Smooth muscle cell (in vitro differentiated cells): ENCODE results near the gene AZU1. TPM values are rescaled to one million over a fixed set of nuclear protein-coding genes. Genes with fewer than 3 reads are reported as not detected.
"Not testable (repeated sequence)": the region's sequence is repeated elsewhere in the genome, so short reads cannot be mapped to it uniquely, and the experiment has no call there.

Source experiments
- DNase-seq: peaks from one replicate; lab custom pipeline; 2025; ENCODE audit not compliant: unreplicated experiment; lab: John Stamatoyannopoulos, UW
- H2AFZ ChIP-seq: fragments of 200-600 bp; sonication (generic); 2 replicates; pipeline ENCODE4 v1.6.0; 2016; ENCODE audit warnings: antibody characterized with exemption, low read depth, mild to moderate bottlenecking
- H3F3A ChIP-seq: fragments of 200-600 bp; sonication (generic); 2 replicates; pipeline ENCODE4 v1.6.0; 2017; ENCODE audit warnings: antibody characterized with exemption, low read depth
- H3K27ac ChIP-seq: fragments of 200-600 bp; sonication (generic); 2 replicates; pipeline ENCODE4 v1.5.1; 2016; ENCODE audit warnings: low read depth, mild to moderate bottlenecking
- H3K27me3 ChIP-seq: fragments of 200-600 bp; sonication (generic); 2 replicates; pipeline ENCODE4 v1.6.1; 2016; ENCODE audit warnings: low read depth, mild to moderate bottlenecking
- H3K36me3 ChIP-seq: fragments of 200-600 bp; sonication (generic); 2 replicates; pipeline ENCODE4 v1.5.1; 2016; ENCODE audit warnings: low read depth
- H3K4me1 ChIP-seq: fragments of 200-600 bp; sonication (generic); 2 replicates; pipeline ENCODE4 v1.5.1; 2016; ENCODE audit warnings: low read depth
- H3K4me2 ChIP-seq: fragments of 200-600 bp; sonication (generic); 2 replicates; pipeline ENCODE4 v1.6.0; 2016; ENCODE audit warnings: mild to moderate bottlenecking
- H3K4me3 ChIP-seq: fragments of 200-600 bp; sonication (generic); 2 replicates; pipeline ENCODE4 v1.5.1; 2016; ENCODE audit warnings: mild to moderate bottlenecking
- H3K79me2 ChIP-seq: fragments of 200-600 bp; sonication (generic); 2 replicates; pipeline ENCODE4 v1.6.0; 2016; ENCODE audit warnings: low read depth, mild to moderate bottlenecking
- H3K9ac ChIP-seq: fragments of 200-600 bp; sonication (generic); 2 replicates; pipeline ENCODE4 v1.6.0; 2016; ENCODE audit warnings: low read depth
- H3K9me3 ChIP-seq: fragments of 200-600 bp; sonication (generic); replicated peaks from 2 replicates; pipeline ENCODE4 v1.5.1; 2016; ENCODE audit warnings: low read depth
- H4K20me1 ChIP-seq: fragments of 200-600 bp; sonication (generic); 2 replicates; pipeline ENCODE4 v1.6.0; 2016; ENCODE audit warnings: low read depth
- WGBS: methylation state at CpG from one replicate; pipeline ENCODE4 v1.1.7; 2016; ENCODE audit warnings: low lambda C conversion rate; 5-methylcytosine and 5-hydroxymethylcytosine counted together
- microRNA counts: library from miRNA; unstranded; fragments of <30 nt; microRNA quantifications from one replicate; lab custom pipeline; 2016
- microRNA-seq: library from miRNA; unstranded; fragments of <30 nt; microRNA quantifications from one replicate; pipeline ENCODE4, GENCODE V29; 2016; ENCODE audit warnings: borderline number of aligned reads
- polyA plus RNA-seq: library from polyadenylated mRNA; unstranded; fragments of >200 nt; fragmentation: Nextera tagmentation; extraction: Ambion mirVana; gene quantifications from 2 replicates; pipeline ENCODE4 v1.2.1, GENCODE V29; 2016
- small RNA-seq: library from RNA; depleted of rRNA; stranded (forward); fragments of <200 nt; gene quantifications from one replicate; pipeline ENCODE3, GENCODE V24; 2014
- total RNA-seq: library from RNA; depleted of rRNA; stranded (reverse); fragments of >200 nt; gene quantifications from 2 replicates; pipeline ENCODE4 v1.2.3, GENCODE V29; 2014
- TF ChIP-seq, protein P1 (sequence below): fragments of 200-600 bp; sonication (generic); IDR thresholded peaks from 2 replicates; pipeline ENCODE4 v1.5.1; 2017; ENCODE audit warnings: borderline replicate concordance, mild to moderate bottlenecking, antibody characterized with exemption; ENCODE audit not compliant: insufficient read depth, poor library complexity, severe bottlenecking

AZU1 gene
- total and polyA plus RNA-seq, 2 experiments from 2014 or later: 0.32 to 8.0 TPM

DNA sequence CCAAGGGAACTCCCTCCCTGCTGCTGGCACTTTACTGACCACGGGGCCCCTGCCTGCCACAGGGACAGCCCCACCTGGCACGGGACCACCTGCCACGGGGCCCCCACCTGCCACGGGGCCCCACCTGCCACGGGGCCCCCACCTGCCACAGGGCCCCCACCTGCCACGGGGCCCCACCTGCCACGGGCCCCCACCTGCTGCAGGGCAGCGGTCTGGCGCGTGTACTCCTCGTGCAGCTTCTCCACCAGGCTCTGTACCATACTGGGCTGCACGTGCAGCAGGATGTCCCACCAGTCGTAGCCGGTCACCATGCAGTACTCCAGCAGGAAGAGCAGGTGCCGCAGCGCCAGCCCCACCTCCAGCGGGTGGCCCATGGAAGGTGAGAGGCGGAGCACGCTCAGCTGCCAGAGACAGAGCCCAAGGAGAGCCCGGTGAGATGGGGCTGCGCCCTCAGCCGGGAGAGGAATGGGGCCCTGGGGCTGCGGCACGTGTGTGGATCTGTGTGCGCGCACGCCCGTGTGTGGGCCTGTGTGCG lies 49.2 kb downstream of the AZU1 start:
- no peak for DNase-seq
- WGBS: 95% methylated on average over 27 of the region's 29 CpGs
- no peaks in the 10 kb centered on the region for H3K79me2 ChIP-seq
- H3K9ac ChIP-seq: no peak overlapping the region
- H3K27me3 ChIP-seq: no peaks in the 10 kb centered on the region
- TF ChIP-seq, protein P1, sequence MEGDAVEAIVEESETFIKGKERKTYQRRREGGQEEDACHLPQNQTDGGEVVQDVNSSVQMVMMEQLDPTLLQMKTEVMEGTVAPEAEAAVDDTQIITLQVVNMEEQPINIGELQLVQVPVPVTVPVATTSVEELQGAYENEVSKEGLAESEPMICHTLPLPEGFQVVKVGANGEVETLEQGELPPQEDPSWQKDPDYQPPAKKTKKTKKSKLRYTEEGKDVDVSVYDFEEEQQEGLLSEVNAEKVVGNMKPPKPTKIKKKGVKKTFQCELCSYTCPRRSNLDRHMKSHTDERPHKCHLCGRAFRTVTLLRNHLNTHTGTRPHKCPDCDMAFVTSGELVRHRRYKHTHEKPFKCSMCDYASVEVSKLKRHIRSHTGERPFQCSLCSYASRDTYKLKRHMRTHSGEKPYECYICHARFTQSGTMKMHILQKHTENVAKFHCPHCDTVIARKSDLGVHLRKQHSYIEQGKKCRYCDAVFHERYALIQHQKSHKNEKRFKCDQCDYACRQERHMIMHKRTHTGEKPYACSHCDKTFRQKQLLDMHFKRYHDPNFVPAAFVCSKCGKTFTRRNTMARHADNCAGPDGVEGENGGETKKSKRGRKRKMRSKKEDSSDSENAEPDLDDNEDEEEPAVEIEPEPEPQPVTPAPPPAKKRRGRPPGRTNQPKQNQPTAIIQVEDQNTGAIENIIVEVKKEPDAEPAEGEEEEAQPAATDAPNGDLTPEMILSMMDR: no peak
- peaks cover 22% of the 10 kb centered on the region for H4K20me1 ChIP-seq
- H2AFZ ChIP-seq: no peak overlapping the region
- H3K36me3 ChIP-seq: no peaks in the 10 kb centered on the region
- no peak overlapping the region for H3K27ac ChIP-seq
- no peaks in the 10 kb centered on the region for H3K9me3 ChIP-seq
- no peaks in the 10 kb centered on the region for H3F3A ChIP-seq
- no peaks in the 10 kb centered on the region for H3K4me1 ChIP-seq
- no peak overlapping the region for H3K4me2 ChIP-seq
- H3K4me3 ChIP-seq: no peak overlapping the region

DNA sequence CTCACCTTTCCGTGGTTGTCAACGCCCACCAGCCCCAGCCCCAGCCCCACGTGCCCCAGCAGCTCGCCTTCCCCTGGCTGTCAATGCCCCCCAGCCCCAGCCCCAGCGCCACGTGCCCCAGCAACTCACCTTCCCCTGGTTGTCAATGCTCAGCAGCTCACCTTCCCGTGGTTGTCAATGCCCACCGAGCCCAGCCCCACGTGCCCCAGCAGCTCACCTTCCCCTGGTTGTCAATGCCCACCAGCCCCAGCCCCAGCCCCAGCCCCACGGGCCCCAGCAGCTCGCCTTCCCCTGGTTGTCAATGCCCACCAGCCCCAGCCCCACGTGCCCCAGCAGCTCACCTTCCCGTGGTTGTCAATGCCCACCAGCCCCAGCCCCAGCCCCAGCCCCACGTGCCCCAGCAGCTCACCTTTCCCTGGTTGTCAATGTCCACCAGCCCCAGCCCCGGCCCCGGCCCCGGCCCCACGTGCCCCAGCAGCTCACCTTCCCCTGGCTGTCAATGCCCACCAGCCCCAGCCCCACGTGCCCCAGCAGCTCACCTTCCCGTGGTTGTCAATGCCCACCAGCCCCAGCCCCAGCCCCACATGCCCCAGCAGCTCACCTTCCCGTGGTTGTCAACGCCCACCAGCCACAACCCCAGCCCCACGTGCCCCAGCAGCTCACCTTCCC lies 50.5 kb downstream of the AZU1 start:
- H3K79me2 ChIP-seq, H3K4me1 ChIP-seq, H3F3A ChIP-seq, H3K9me3 ChIP-seq, H3K4me3 ChIP-seq, H2AFZ ChIP-seq, H3K27me3 ChIP-seq, DNase-seq, H3K9ac ChIP-seq, H3K27ac ChIP-seq, H3K36me3 ChIP-seq, H3K4me2 ChIP-seq: not testable (repeated sequence)
- WGBS: 95% methylated on average over 4 of the region's 23 CpGs
- peaks cover 34% of the 10 kb centered on the region for H4K20me1 ChIP-seq

DNA sequence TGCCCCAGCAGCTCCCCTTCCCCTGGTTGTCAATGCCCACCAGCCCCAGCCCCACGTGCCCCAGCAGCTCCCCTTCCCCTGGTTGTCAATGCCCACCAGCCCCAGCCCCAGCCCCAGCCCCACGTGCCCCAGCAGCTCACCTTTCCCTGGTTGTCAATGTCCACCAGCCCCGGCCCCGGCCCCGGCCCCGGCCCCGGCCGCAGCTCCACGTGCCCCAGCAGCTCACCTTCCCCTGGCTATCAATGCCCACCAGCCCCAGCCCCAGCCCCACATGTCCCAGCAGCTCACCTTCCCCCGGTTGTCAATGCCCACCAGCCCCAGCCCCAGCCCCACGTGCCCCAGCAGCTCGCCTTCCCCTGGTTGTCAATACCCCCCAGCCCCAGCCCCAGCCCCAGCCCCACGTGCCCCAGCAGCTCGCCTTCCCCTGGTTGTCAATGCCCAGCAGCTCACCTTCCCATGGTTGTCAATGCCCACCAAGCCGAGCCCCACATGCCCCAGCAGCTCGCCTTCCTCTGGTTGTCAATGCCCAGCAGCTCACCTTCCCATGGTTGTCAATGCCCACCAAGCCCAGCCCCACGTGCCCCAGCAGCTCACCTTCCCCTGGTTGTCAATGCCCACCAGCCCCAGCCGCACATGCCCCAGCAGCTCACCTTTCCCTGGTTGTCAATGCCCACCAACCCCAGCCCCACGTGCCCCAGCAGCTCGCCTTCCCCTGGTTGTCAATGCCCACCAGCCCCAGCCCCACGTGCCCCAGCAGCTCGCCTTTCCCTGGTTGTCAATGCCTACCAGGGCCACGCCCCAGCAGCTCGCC lies 51.3 kb downstream of the AZU1 start:
- H3K27me3 ChIP-seq, H3K36me3 ChIP-seq, H3K9me3 ChIP-seq, H3K4me3 ChIP-seq, H2AFZ ChIP-seq, H3K4me1 ChIP-seq, DNase-seq, H3K9ac ChIP-seq, H3F3A ChIP-seq, H3K79me2 ChIP-seq, H3K4me2 ChIP-seq, H3K27ac ChIP-seq: not testable (repeated sequence)
- WGBS: 84% methylated on average over 21 of the region's 24 CpGs
- peaks cover 39% of the 10 kb centered on the region for H4K20me1 ChIP-seq

DNA sequence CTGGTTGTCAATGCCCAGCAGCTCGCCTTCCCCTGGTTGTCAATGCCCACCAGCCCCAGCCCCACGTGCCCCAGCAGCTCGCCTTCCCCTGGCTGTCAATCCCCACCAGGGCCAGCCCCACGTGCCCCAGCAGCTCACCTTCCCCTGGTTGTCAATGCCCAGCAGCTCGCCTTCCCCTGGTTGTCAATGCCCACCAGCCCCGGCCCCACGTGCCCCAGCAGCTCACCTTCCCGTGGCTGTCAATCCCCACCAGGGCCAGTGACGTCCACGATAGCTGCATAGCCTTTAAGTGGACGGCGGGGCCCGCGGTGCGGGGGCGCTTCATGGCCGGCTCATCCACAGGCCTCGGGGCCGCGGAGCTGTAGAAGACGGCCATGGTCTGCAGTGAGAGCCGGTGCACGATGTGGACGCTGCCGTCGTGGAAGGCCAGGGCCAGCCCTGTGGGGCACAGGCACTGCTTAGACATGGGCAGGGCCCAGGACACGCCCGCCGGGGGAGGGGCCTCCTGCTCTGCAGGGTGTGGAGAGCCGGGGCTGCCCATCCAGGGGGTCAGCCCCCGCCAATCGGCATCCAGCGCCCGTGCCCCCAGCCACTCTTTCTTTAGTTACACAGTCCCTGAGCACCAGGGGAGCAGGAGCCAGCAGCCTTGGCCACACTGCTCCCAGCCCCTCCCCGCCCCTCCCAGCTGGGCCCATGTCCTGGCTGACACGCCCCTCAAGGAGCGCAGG lies 52.2 kb downstream of the AZU1 start:
- Histone ChIP-seq H3K27ac (no peak overlapping the region), H2AFZ (no peak overlapping the region), H3K4me3 (no peak overlapping the region), H3K4me2 (no peak overlapping the region), H3K27me3 (no peaks in the 10 kb centered on the region), H3K4me1 (no peaks in the 10 kb centered on the region), H3K9me3 (no peaks in the 10 kb centered on the region), H3F3A (no peaks in the 10 kb centered on the region), H4K20me1 (peaks cover 48% of the 10 kb centered on the region), H3K9ac (no peak overlapping the region), H3K79me2 (no peaks in the 10 kb centered on the region), H3K36me3 (no peaks in the 10 kb centered on the region)
- no peak for DNase-seq
- WGBS: 90% methylated on average over 32 of the region's 37 CpGs
- TF ChIP-seq, protein P1: no peak

MicroRNAs encoded within 50 kb of the gene (microRNA counts, 767-probe panel; counts per million panel counts)
- 183 counts per million for microRNA hsa-miR-3187-3p (lab: Ali Mortazavi, UCI)

Small RNA genes lying within 50 kb of the gene (microRNA-seq; reads per million reads assigned to microRNA genes)
- gene MIR3187 (34.5 reads per million, percentile 41 among the genes with 10 or more reads in this experiment), gene MIR4745 (4.7 reads per million)

Small RNA genes lying within 50 kb of the gene (small RNA-seq; reads per million reads assigned to genes)
- not detected for gene MIR3187

Other genes with a start within 250 kb of the AZU1 start
- gene HCN2, start 238.0 kb upstream of the AZU1 start, total RNA-seq: 0.27 and 0.81 TPM in 2 replicates
- gene HCN2, start 238.0 kb upstream of the AZU1 start, polyA plus RNA-seq: 0.12 and 0.49 TPM in 2 replicates
- 15.2 and 23.8 TPM in 2 replicates for gene POLRMT, start 194.3 kb upstream of the AZU1 start, total RNA-seq
- gene POLRMT, start 194.3 kb upstream of the AZU1 start, polyA plus RNA-seq: 65.3 and 74.2 TPM in 2 replicates
- gene FGF22, start 188.0 kb upstream of the AZU1 start, total RNA-seq: not detected in 2 replicates
- 0.18 TPM in 2 replicates for gene FGF22, start 188.0 kb upstream of the AZU1 start, polyA plus RNA-seq
- gene RNF126, start 164.6 kb upstream of the AZU1 start, total RNA-seq: 19.8 and 24.6 TPM in 2 replicates
- gene RNF126, start 164.6 kb upstream of the AZU1 start, polyA plus RNA-seq: 55.7 and 60.4 TPM in 2 replicates
- gene FSTL3, start 151.4 kb upstream of the AZU1 start, total RNA-seq: 117 and 132 TPM in 2 replicates
- 153 and 172 TPM in 2 replicates for gene FSTL3, start 151.4 kb upstream of the AZU1 start, polyA plus RNA-seq
- not detected in 2 replicates for gene PRSS57, start 132.4 kb upstream of the AZU1 start, total RNA-seq
- gene PRSS57, start 132.4 kb upstream of the AZU1 start, polyA plus RNA-seq: not detected in 2 replicates
- 11.1 and 17.1 TPM in 2 replicates for gene PALM, start 118.9 kb upstream of the AZU1 start, total RNA-seq
- 16.6 and 21.3 TPM in 2 replicates for gene PALM, start 118.9 kb upstream of the AZU1 start, polyA plus RNA-seq
- 1.7 and 10.2 TPM in 2 replicates for gene MISP, start 76.7 kb upstream of the AZU1 start, total RNA-seq
- gene MISP, start 76.7 kb upstream of the AZU1 start, polyA plus RNA-seq: 1.2 and 8.0 TPM in 2 replicates
- gene PTBP1, start 30.4 kb upstream of the AZU1 start, total RNA-seq: 123 and 167 TPM in 2 replicates
- 226 and 238 TPM in 2 replicates for gene PTBP1, start 30.4 kb upstream of the AZU1 start, polyA plus RNA-seq
- gene PLPPR3, start 5.9 kb upstream of the AZU1 start, total RNA-seq: 6.5 and 10.7 TPM in 2 replicates
- 13.7 and 14.7 TPM in 2 replicates for gene PLPPR3, start 5.9 kb upstream of the AZU1 start, polyA plus RNA-seq
- gene PRTN3, start 13.2 kb downstream of the AZU1 start, total RNA-seq: not detected in 2 replicates
- gene PRTN3, start 13.2 kb downstream of the AZU1 start, polyA plus RNA-seq: not detected in 2 replicates
- gene ELANE, start 24.5 kb downstream of the AZU1 start, total RNA-seq: not detected in 2 replicates
- gene ELANE, start 24.5 kb downstream of the AZU1 start, polyA plus RNA-seq: not detected in 2 replicates
- gene CFD, start 31.8 kb downstream of the AZU1 start, total RNA-seq: not detected in 2 replicates
- gene CFD, start 31.8 kb downstream of the AZU1 start, polyA plus RNA-seq: 0.34 and 1.9 TPM in 2 replicates
- gene MED16, start 65.3 kb downstream of the AZU1 start, total RNA-seq: 19.0 and 25.2 TPM in 2 replicates
- 86.8 and 87.1 TPM in 2 replicates for gene MED16, start 65.3 kb downstream of the AZU1 start, polyA plus RNA-seq
- gene RNU6-9, start 65.6 kb downstream of the AZU1 start, total RNA-seq: not detected in 2 replicates
- not detected in 2 replicates for gene RNU6-9, start 65.6 kb downstream of the AZU1 start, polyA plus RNA-seq
- 25.9 and 42.3 TPM in 2 replicates for gene R3HDM4, start 85.4 kb downstream of the AZU1 start, total RNA-seq
- 69.4 and 70.5 TPM in 2 replicates for gene R3HDM4, start 85.4 kb downstream of the AZU1 start, polyA plus RNA-seq
- gene KISS1R, start 89.5 kb downstream of the AZU1 start, total RNA-seq: 0.27 TPM in 1 of 2 replicates, not detected in the other
- gene KISS1R, start 89.5 kb downstream of the AZU1 start, polyA plus RNA-seq: 0.61 and 1.4 TPM in 2 replicates
- 50.3 TPM in 2 replicates for gene ARID3A, start 98.2 kb downstream of the AZU1 start, total RNA-seq
- gene ARID3A, start 98.2 kb downstream of the AZU1 start, polyA plus RNA-seq: 45.7 and 75.2 TPM in 2 replicates
- 33.8 and 69.4 TPM in 2 replicates for gene WDR18, start 156.5 kb downstream of the AZU1 start, total RNA-seq
- 153 and 160 TPM in 2 replicates for gene WDR18, start 156.5 kb downstream of the AZU1 start, polyA plus RNA-seq
- 1.2 and 12.6 TPM in 2 replicates for gene GRIN3B, start 172.6 kb downstream of the AZU1 start, total RNA-seq
- 1.2 and 3.6 TPM in 2 replicates for gene GRIN3B, start 172.6 kb downstream of the AZU1 start, polyA plus RNA-seq
- gene TMEM259, start 193.3 kb downstream of the AZU1 start, total RNA-seq: 112 and 133 TPM in 2 replicates
- 232 and 301 TPM in 2 replicates for gene TMEM259, start 193.3 kb downstream of the AZU1 start, polyA plus RNA-seq
- not detected in 2 replicates for gene RNU6-2, start 193.7 kb downstream of the AZU1 start, total RNA-seq
- not detected in 2 replicates for gene RNU6-2, start 193.7 kb downstream of the AZU1 start, polyA plus RNA-seq
- 150 and 155 TPM in 2 replicates for gene CNN2, start 198.8 kb downstream of the AZU1 start, total RNA-seq
- 392 and 404 TPM in 2 replicates for gene CNN2, start 198.8 kb downstream of the AZU1 start, polyA plus RNA-seq
- gene ABCA7, start 212.3 kb downstream of the AZU1 start, total RNA-seq: 4.1 and 5.0 TPM in 2 replicates
- gene ABCA7, start 212.3 kb downstream of the AZU1 start, polyA plus RNA-seq: 11.8 and 26.5 TPM in 2 replicates
- 4.4 and 8.7 TPM in 2 replicates for gene ARHGAP45, start 239.3 kb downstream of the AZU1 start, total RNA-seq
- 8.0 and 13.9 TPM in 2 replicates for gene ARHGAP45, start 239.3 kb downstream of the AZU1 start, polyA plus RNA-seq